Neural cell (in vitro differentiated cells): Measurements from ENCODE around the gene SAMD15. TPM values are rescaled to one million over a fixed set of nuclear protein-coding genes. Genes with fewer than 3 reads are reported as not detected.

Experiments
- H2AFZ ChIP-seq: fragments of 200-600, 300-800 bp; sonication (generic), shearing (Covaris generic); 2 replicates; pipeline ENCODE4 v1.6.0; 2014; ENCODE audit warnings: low read depth, mild to moderate bottlenecking, antibody characterized with exemption, low read length, moderate library complexity
- H3F3A ChIP-seq: fragments of 200-600 bp; shearing (Covaris generic); 2 replicates; pipeline ENCODE4 v1.6.1; 2016; ENCODE audit warnings: mild to moderate bottlenecking, moderate library complexity, mixed read lengths, antibody characterized with exemption, low read length; ENCODE audit not compliant: insufficient read depth, poor library complexity, severe bottlenecking
- H3K27ac ChIP-seq: fragments of 200-600, 300-800 bp; sonication (generic), shearing (Covaris generic); 2 replicates; pipeline ENCODE4 v1.5.1; 2014; ENCODE audit warnings: mild to moderate bottlenecking, low read length, moderate library complexity
- H3K27me3 ChIP-seq: fragments of 300-800, 200-600 bp; sonication (generic), shearing (Covaris generic); 2 replicates; pipeline ENCODE4 v1.6.0; 2014; ENCODE audit warnings: mild to moderate bottlenecking, low read depth, low read length, moderate library complexity; ENCODE audit not compliant: insufficient read depth
- H3K36me3 ChIP-seq: fragments of 300-800, 200-600 bp; sonication (generic), shearing (Covaris generic); 2 replicates; pipeline ENCODE4 v1.5.1; 2014; ENCODE audit warnings: mild to moderate bottlenecking, antibody characterized with exemption, low read length, moderate library complexity; ENCODE audit not compliant: insufficient read depth
- H3K4me2 ChIP-seq: fragments of 300-800, 200-600 bp; sonication (generic), shearing (Covaris generic); 2 replicates; pipeline ENCODE4 v1.6.0; 2014; ENCODE audit warnings: mild to moderate bottlenecking, low read length
- H3K4me3 ChIP-seq: fragments of 300-800, 200-600 bp; sonication (generic), shearing (Covaris generic); 2 replicates; pipeline ENCODE4 v1.5.1; 2014; ENCODE audit warnings: mild to moderate bottlenecking, low read length, moderate library complexity
- H3K79me2 ChIP-seq: fragments of 200-600 bp; shearing (Covaris generic); replicated peaks from 2 replicates; pipeline ENCODE4 v1.6.0; 2014; ENCODE audit warnings: mild to moderate bottlenecking, low read length, moderate library complexity; ENCODE audit not compliant: insufficient read depth
- H3K9ac ChIP-seq: fragments of 300-800, 200-600 bp; sonication (generic), shearing (Covaris generic); 2 replicates; pipeline ENCODE4 v1.6.1; 2016; ENCODE audit warnings: mild to moderate bottlenecking, low read length, mixed read lengths
- H3K9me2 ChIP-seq: fragments of 200-600 bp; shearing (Covaris generic); 2 replicates; pipeline ENCODE4 v1.6.1; 2016; ENCODE audit warnings: mild to moderate bottlenecking, low read length, mixed read lengths; ENCODE audit not compliant: insufficient read depth
- H3K9me3 ChIP-seq: fragments of 200-600, 300-800 bp; sonication (generic), shearing (Covaris generic); 2 replicates; pipeline ENCODE4 v1.6.1; 2016; ENCODE audit warnings: mild to moderate bottlenecking, mixed run types, low read length, moderate library complexity, mixed read lengths
- H4K20me1 ChIP-seq: fragments of 200-600 bp; shearing (Covaris generic); 2 replicates; pipeline ENCODE4 v1.6.1; 2016; ENCODE audit warnings: mild to moderate bottlenecking, mixed run types; ENCODE audit not compliant: insufficient read depth
- EP300 ChIP-seq: fragments of 450-650 bp; conservative IDR thresholded peaks from 2 replicates; pipeline ENCODE4 v1.6.1; 2014; ENCODE audit warnings: antibody characterized with exemption, mild to moderate bottlenecking, moderate library complexity; ENCODE audit not compliant: poor library complexity, severe bottlenecking
- EZH2 ChIP-seq: fragments of 200-600, 300-800 bp; shearing (Covaris generic), sonication (generic); IDR thresholded peaks from 2 replicates; pipeline ENCODE4 v1.6.1; 2014; ENCODE audit warnings: antibody characterized with exemption, low read length, borderline replicate concordance, mild to moderate bottlenecking; ENCODE audit not compliant: insufficient read depth, poor library complexity, severe bottlenecking
- MXI1 ChIP-seq: fragments of 450-650 bp; conservative IDR thresholded peaks from 2 replicates; pipeline ENCODE4 v1.6.1; 2014; ENCODE audit warnings: antibody characterized with exemption, mild to moderate bottlenecking; ENCODE audit not compliant: poor library complexity, severe bottlenecking
- POLR2AphosphoS5 ChIP-seq: IDR thresholded peaks from 2 replicates; pipeline ENCODE4 v1.6.1; 2012
- RAD21 ChIP-seq: fragments of 450-650 bp; conservative IDR thresholded peaks from 2 replicates; pipeline ENCODE4 v1.6.1; 2014; ENCODE audit warnings: antibody characterized with exemption, mild to moderate bottlenecking, moderate library complexity
- SMC3 ChIP-seq: fragments of 450-650 bp; conservative IDR thresholded peaks from 2 replicates; pipeline ENCODE4 v1.6.1; 2014; ENCODE audit warnings: antibody characterized with exemption, mild to moderate bottlenecking, moderate library complexity; ENCODE audit not compliant: poor library complexity
- TAF1 ChIP-seq: IDR thresholded peaks from 2 replicates; pipeline ENCODE4 v1.6.1; 2012; ENCODE audit warnings: low read depth
- polyA plus RNA-seq: library from polyadenylated mRNA; depleted of rRNA; stranded (reverse); fragments of >200 nt; gene quantifications from 2 replicates; pipeline ENCODE4 v1.2.3, GENCODE V29; 2014
- TF ChIP-seq, protein P1 (sequence below): IDR thresholded peaks from 2 replicates; pipeline ENCODE4 v1.6.1; 2012; ENCODE audit warnings: borderline replicate concordance
- TF ChIP-seq, protein P2 (sequence below): fragments of 450-650 bp; IDR thresholded peaks from 2 replicates; pipeline ENCODE4 v1.5.1; 2014; ENCODE audit warnings: antibody characterized with exemption, mild to moderate bottlenecking, moderate library complexity; ENCODE audit not compliant: poor library complexity, severe bottlenecking

The SAMD15 gene
- polyA plus RNA-seq, 1 donor from 2014 or later, result 2.8 TPM

DNA sequence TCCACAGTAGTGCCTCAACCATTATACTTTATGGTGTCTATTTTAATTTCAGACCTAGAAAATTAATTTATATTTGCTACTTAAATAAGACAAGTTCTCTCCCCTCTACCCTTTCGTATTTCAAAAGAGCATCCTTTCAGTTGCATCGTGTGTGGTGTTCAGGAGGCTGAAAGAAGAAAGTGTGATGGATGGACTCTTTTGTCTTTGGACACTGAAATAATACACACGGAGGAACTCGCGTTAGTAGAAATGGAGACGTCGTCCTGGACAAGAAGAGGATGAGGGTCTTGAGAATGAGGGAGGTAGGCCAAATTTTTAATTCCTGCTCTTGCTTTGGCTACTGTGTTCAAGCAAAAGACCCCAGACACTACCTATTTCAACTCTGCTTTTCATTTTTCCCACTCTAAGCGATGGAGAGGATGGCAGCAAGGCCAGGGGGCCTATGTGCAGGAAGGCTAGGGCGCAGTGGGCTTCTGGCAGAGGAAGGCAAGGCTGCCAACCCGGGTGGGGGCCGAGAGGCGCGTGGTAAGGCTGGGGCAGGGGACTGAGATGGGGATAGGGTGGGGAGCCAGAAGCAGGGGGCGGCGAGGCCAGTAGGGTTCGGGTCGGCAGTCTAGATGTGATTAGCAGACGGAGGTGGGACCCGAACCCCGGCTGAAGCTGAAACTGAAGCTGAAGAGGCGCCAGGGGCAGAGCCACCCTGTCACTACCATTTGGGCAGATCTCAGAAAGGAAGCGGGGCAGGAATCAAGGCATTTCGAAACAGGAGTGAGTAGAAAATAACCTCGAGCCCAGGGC lies 1.0 kb upstream of the SAMD15 start:
- Histone ChIP-seq H3K36me3 (no peaks in the 10 kb centered on the region), H3K4me3 (peak overlapping the region; percentile 92), H2AFZ (peak overlapping the region; percentile 49), H3K9me2 (no peaks in the 10 kb centered on the region), H3K9me3 (no peaks in the 10 kb centered on the region), H3K9ac (peak overlapping the region; percentile 90), H3K27me3 (no peaks in the 10 kb centered on the region), H3K4me2 (peak overlapping the region; percentile 58), H3K79me2 (peaks cover 11% of the 10 kb centered on the region), H3K27ac (peak overlapping the region; percentile 93), H4K20me1 (no peaks in the 10 kb centered on the region), H3F3A (no peaks in the 10 kb centered on the region)
- TF ChIP-seq TAF1 (no peak), POLR2AphosphoS5 (no peak), EP300 (no peak), SMC3 (no peak), RAD21 (no peak), MXI1 (no peak)
- TF ChIP-seq, protein P1, sequence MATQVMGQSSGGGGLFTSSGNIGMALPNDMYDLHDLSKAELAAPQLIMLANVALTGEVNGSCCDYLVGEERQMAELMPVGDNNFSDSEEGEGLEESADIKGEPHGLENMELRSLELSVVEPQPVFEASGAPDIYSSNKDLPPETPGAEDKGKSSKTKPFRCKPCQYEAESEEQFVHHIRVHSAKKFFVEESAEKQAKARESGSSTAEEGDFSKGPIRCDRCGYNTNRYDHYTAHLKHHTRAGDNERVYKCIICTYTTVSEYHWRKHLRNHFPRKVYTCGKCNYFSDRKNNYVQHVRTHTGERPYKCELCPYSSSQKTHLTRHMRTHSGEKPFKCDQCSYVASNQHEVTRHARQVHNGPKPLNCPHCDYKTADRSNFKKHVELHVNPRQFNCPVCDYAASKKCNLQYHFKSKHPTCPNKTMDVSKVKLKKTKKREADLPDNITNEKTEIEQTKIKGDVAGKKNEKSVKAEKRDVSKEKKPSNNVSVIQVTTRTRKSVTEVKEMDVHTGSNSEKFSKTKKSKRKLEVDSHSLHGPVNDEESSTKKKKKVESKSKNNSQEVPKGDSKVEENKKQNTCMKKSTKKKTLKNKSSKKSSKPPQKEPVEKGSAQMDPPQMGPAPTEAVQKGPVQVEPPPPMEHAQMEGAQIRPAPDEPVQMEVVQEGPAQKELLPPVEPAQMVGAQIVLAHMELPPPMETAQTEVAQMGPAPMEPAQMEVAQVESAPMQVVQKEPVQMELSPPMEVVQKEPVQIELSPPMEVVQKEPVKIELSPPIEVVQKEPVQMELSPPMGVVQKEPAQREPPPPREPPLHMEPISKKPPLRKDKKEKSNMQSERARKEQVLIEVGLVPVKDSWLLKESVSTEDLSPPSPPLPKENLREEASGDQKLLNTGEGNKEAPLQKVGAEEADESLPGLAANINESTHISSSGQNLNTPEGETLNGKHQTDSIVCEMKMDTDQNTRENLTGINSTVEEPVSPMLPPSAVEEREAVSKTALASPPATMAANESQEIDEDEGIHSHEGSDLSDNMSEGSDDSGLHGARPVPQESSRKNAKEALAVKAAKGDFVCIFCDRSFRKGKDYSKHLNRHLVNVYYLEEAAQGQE, result no peak

DNA sequence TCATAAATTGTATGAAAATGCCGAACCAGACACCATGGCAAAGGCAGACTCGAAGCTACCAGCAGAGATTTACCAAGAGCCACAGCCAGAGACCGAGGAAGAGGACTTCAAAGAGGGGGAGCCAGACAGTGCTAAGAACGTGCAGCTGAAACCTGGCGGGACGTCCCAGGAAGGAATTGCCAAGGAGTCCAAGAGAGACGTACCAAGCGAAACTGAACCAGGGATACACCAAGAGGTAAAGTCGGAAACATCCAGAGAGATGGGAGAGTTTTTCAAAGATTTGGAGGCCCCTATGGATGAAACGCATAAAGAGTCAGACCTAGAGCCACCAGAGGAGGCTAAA lies 294 bp downstream of the SAMD15 start:
- Histone ChIP-seq H3K27ac (peak overlapping the region; percentile 93), H4K20me1 (no peaks in the 10 kb centered on the region), H3K4me2 (peak overlapping the region; percentile 96), H3K9me3 (no peaks in the 10 kb centered on the region), H3K27me3 (no peaks in the 10 kb centered on the region), H3K36me3 (no peaks in the 10 kb centered on the region), H3F3A (no peaks in the 10 kb centered on the region), H3K9ac (peak overlapping the region; percentile 90), H3K9me2 (no peaks in the 10 kb centered on the region), H3K79me2 (peaks cover 11% of the 10 kb centered on the region), H2AFZ (peak overlapping the region; percentile 95), H3K4me3 (peak overlapping the region; percentile 92)
- TF ChIP-seq EP300 (no peak), TAF1 (no peak), EZH2 (no peak), MXI1 (no peak), POLR2AphosphoS5 (no peak)
- TF ChIP-seq, protein P2, sequence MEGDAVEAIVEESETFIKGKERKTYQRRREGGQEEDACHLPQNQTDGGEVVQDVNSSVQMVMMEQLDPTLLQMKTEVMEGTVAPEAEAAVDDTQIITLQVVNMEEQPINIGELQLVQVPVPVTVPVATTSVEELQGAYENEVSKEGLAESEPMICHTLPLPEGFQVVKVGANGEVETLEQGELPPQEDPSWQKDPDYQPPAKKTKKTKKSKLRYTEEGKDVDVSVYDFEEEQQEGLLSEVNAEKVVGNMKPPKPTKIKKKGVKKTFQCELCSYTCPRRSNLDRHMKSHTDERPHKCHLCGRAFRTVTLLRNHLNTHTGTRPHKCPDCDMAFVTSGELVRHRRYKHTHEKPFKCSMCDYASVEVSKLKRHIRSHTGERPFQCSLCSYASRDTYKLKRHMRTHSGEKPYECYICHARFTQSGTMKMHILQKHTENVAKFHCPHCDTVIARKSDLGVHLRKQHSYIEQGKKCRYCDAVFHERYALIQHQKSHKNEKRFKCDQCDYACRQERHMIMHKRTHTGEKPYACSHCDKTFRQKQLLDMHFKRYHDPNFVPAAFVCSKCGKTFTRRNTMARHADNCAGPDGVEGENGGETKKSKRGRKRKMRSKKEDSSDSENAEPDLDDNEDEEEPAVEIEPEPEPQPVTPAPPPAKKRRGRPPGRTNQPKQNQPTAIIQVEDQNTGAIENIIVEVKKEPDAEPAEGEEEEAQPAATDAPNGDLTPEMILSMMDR, result no peak
